ENCODE data around the gene FMNL2.
"Not testable (repeated sequence)": the region's sequence is repeated elsewhere in the genome, so short reads cannot be mapped to it uniquely, and the experiment has no call there.

The FMNL2 gene
- total RNA-seq: 4.5 to 6.1 reads per million in 2 donors

DNA sequence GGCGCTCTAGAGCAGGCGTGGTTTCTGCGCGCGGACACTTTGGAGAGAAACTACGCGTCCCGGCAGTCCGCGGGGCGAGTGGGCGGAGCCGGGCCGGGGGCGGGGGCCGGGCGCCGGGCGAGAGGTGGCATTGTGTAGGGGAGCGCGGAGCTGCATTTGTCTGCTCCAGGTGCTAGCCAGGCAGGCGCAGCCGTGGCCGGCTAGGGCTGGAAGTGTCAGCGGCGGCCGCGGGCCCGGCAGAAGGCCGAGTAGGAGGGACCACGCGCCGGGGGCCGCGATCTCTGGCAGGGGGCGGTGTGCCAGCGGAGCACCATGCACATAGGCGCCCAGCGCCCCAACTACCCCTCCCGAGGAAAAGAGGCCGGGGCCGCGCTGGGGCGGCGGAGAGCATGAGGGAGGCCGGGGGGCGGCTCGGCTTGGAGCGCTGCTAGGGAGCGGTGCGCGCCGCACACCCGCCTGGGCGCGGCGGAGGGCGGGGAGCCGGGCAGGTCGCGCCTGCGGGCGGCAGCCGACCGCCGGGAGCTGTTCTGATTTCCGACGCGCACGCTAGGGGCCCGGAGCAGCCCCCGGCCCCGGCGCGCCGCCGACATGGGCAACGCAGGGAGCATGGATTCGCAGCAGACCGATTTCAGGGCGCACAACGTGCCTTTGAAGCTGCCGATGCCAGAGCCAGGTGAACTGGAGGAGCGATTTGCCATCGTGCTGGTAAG lies at the start of gene FMNL2:
TSS of gene FMNL2 (plus strand) at position 159 of the 710 bp plus-strand sequence.
- peak; percentile 8 for DNase-seq

DNA sequence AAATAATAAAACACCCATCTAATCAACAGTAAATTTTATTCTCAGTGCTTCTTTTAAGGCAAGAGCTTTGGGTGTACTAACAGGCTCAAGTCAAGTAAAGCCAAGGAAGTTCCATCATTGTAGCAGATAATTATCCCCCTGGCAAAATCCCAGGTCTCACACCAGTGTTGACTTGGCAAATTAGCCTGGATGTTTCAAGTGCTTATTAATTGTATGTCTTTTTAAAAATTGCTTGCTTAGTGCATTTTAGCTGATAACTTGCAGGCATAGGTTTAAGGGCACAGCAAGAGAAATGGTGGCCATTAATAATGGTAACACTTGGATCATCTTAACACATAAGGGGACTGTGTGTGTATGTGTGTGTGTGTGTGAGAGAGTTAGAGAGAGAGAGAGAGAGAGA lies 42.0 kb upstream of the FMNL2 start:
- DNase-seq: no peak

GRCh38 chr2:152297715-152298114 lies 37.3 kb upstream of the FMNL2 start:
- no peak for DNase-seq

DNA sequence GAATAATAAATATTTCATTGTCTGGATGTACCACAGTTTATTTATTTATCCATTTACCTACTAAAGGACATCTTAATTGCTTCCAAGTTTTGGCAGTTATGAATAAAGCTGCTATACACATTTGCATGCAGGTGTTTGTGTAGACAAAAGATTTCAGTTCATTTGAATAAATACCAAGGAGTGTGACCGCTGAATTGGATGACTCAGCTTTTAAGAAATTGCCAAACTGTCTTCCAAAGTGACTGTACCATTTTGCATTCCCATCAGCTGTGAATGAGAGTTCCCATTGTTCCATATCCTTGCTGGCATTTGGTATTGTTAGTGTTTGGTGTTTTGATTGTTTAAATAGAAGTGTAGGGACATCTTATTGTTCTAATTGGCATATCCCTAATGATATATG lies 36.2 kb upstream of the FMNL2 start:
- DNase-seq: no peak

DNA sequence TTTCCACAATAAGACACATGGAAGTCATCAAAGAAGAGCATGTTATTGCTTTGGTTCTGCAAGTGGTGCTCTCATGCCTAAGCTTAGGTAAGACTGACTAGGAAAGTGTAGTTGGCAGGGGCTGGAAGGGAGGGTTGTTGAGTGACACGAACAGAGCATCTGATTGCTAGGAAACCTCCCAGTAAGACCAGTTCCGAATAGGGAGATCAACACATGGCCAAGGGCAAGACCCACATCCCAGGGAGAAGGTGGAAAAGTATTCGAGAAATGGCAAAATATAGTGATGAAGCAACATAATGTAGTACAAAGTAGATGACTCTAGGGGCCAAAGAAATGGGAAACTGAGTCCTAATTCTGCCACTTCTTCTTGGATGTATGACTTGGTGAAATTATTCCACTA lies 33.8 kb upstream of the FMNL2 start:
- no peak for DNase-seq

DNA sequence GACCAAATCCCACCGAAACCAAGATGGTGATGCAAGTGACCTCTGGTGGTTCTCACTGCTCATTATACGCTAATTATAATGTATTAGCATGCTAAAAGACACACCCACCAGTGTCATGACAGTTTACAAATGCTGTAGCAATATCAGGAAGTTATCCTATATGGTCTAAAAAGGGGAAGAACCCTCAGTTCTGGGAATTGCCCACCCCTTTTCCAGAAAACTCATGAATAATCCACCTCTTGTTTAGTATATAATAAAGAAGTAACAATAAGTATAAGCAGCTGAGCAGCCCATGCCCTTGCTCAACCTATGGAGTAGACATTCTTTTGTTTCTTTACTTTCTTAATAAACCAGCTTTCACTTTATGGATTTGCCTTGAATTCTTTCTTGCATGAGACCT lies 31.0 kb upstream of the FMNL2 start:
- no peak for DNase-seq

DNA sequence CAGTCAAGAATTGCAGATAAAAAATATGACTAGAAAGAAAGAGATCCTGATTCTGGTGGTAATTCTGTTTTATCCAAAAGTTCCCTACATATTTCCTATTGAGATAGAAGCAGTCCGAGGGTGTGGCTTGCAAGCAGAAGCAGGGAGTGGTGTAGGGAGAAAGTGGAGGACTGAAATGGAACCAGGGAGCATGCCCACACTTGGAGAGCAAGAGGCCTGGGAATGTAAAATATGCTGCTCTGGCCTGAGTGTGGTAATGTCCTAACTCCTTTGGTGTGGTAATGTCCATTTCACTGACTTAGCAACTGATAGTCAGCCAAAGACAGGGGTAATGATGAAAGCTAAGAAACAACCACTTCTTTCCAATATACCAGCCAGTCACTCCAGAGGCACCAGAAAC lies 30.1 kb upstream of the FMNL2 start:
- DNase-seq: no peak

- DNase-seq: no peak
Measured at GRCh38 chr2:152307863-152308262, 27.1 kb upstream of the FMNL2 start.

DNA sequence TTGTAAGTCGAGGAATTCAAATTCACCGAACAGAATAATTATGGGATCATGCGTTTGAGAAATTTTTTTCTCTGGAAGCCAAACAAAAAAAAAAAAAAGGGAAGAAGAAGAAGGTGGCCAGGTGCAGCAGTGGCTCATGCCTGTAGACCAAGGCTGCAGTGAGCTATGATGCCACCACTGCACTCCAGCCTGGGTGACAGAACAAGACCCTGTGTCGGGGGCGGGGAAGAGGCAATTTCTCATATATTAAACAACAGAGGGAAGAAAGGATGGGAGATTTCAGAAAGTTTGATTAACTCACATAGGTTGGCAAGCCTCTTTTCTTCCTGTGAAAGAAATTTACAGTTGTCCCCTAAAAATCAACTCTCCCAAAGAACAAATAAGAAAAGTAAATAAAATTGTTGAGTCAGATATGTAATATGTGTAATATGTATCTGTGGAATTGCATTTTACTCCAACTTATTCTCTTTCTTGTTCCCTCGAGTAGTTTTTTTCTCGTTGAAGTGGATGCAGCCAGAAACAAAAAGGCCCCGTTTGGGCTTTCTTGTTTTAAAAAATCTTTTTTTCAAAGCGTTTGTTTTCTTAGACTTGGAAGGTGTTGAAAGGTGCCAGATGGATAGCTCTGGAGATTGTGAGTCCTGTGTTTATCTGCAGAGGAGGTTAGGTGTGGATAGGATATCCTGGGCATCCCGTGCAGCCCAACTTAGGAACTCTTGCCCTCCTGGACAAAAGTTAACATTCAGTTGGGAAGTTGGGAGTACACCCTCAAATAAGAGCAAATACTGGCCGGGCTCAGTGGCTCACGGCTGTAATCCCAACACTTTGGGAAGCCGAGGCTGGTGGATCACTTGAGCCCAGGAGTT lies 25.4 kb upstream of the FMNL2 start:
- no peak for DNase-seq

DNA sequence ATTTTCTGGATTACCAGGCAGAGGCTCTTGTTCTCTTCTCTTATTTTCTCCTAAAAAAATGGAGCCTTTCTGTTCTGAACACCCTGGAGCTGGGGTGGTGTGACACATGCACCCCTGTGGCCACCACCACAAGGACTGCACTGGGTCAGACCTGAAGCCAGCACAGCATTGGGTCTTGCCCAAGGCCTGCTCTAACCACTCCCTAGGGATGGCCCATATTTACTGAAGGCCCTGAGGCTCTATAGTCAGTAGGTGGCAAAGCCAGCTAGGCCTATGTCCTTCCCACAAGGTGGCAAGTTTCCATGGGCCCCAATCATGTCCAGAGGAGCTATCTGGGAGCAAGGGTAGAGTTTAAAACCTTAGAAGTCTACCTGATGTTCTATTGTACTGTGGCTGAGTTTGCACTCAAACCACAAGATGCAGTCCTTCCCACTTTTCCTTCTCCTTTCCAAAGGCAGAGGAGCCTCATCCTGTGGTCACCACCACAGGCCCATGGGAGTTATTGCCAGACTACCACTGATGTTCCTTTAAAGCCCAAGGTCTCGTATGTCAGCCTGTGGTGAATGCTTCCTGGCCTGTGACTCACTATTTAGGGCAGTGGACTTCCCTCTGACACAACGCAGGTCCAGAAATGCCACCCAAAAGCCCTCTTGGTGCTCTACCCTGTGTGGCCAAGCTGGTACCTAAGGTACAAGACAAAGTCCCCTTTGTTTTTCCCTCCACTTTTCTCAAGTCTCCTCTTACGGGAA lies 15.0 kb upstream of the FMNL2 start:
- DNase-seq: no peak

DNA sequence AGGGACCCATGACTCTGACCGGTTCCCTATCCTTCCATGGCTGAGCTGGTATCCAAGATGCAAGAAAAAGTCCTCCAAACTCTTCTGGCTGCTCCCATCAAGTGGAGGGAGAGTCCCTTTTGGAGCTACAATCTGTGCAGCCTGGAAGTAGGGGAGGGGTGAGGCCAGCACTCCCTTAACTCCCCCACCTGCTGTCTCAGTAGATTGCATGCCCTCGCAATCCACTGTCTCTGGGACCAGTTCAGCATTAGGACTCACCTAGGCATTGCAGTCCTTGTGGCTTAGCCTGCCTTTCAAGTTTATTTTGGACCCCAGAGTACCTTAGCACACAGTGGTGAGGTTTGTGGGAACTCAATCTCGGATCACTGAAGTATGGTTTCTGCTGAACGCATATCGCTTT lies 14.2 kb upstream of the FMNL2 start:
- no peak for DNase-seq

- no peak for DNase-seq
Measured at GRCh38 chr2:152322222-152322621, 12.8 kb upstream of the FMNL2 start.

GRCh38 chr2:152325126-152325525 lies 9.8 kb upstream of the FMNL2 start:
- DNase-seq: not testable (repeated sequence)

GRCh38 chr2:152326710-152327109 lies 8.3 kb upstream of the FMNL2 start:
- DNase-seq: no peak

DNA sequence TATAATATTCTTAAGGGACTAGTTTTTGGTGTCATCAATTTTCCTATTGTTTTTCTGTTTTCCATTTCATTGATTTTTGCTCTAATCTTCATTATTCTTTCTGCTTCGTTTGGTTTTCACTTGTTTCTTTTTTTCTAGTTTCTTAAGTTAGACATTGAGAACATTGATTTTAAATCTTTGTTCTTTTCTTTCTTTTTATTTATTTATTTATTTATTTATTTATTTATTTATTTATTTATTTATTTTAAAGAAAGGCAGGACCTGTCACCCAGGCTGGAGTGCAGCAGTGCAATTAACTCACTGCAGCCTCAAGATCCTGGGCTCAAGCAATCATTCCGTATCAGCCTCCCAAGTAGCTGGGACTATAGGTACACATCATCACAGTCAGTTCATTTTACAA lies 7.0 kb upstream of the FMNL2 start:
- no peak for DNase-seq

DNA sequence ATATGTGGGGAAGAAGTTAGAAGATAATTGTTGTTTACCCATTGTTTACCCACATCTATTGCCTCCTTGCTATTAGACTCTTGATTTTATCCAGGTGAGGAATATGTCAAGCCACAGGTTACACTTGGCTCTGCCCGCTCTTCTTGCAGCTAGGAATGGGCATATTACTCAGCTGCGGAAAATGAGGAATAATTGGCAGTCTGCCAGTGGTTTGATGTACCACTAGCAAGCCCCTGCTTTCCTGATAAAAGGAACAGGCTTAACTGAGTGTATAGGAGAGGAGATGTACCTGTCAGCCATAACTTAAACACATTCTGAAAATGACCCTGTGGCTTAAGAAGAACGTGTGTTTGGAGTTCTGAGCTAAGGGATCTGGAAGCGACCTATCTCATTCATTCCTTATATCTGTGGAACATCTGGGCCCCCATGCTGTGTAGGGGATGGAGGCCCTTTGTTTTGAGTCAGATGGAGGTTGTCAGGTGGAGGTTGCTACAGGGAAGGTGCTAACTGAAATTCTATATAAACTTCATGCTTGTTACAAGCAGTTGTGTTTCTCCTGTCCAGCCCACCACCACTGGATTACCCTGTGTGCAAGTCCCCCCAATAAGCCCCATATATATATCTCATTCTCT lies 4.6 kb upstream of the FMNL2 start:
- no peak for DNase-seq

DNA sequence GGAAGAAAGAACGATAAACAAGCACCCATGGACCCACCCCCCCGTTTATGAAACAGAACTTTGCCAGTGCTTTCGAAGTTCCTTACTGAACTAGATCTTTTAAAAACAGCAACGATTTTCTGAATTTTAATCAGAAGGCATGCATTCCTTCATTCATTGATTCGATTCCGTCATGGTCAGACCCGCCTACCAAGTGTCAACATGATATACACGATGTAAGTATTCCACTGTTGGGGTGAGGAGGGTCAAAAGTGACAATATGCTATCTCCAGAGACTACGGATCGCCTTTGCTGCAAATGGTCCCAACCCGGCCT lies 316 bp upstream of the FMNL2 start:
- no peak for DNase-seq

- no peak for DNase-seq
Measured at GRCh38 chr2:152335726-152336118, 748 bp downstream of the FMNL2 start.

GRCh38 chr2:152336119-152336853 lies 1.3 kb downstream of the FMNL2 start:
- no peak for DNase-seq

- DNase-seq: no peak
Measured at GRCh38 chr2:152336854-152337510, 2.0 kb downstream of the FMNL2 start.

- DNase-seq: no peak
Measured at GRCh38 chr2:152337511-152337903, 2.5 kb downstream of the FMNL2 start.
